HTERT RPE-1 (cell line): ENCODE results near the gene TPRN.

Experiments
- in situ Hi-C: fragments of 300-500 bp; cut with MboI; formaldehyde crosslinking; loops from 4 replicates; pipeline ENCODE4 v1.14.3; 2020; ENCODE audit warnings: low sequenced_read_pairs

Gene TPRN

GRCh38 chr9:137175345-137175961 lies 25.1 kb downstream of the TPRN start:
- in situ Hi-C loops = no loop called here

GRCh38 chr9:137174722-137175293 lies 25.7 kb downstream of the TPRN start:
- in situ Hi-C loops = no loop called here

GRCh38 chr9:137173796-137174664 lies 26.5 kb downstream of the TPRN start:
- in situ Hi-C loops = no loop called here

- in situ Hi-C loops = no loop called here
Measured at GRCh38 chr9:137172901-137173795, 27.4 kb downstream of the TPRN start.

- in situ Hi-C loops = no loop called here
Measured at GRCh38 chr9:137171149-137171900, 29.2 kb downstream of the TPRN start.

- in situ Hi-C loops = no loop called here
Measured at GRCh38 chr9:137170486-137171148, 29.9 kb downstream of the TPRN start.

GRCh38 chr9:137169896-137170358 lies 30.6 kb downstream of the TPRN start, which contains the start of gene LRRC26:
LRRC26 (minus strand) TSS chr9:137170051; CDS start chr9:137169943, 108 bp downstream.
- in situ Hi-C loops = no loop called here

- in situ Hi-C loops = no loop called here
Measured at GRCh38 chr9:137168904-137169856, 31.4 kb downstream of the TPRN start.

GRCh38 chr9:137168573-137168903 lies 32.0 kb downstream of the TPRN start:
- in situ Hi-C loops = no loop called here

GRCh38 chr9:137167747-137168572 lies 32.6 kb downstream of the TPRN start:
- in situ Hi-C loops = no loop called here

- in situ Hi-C loops = no loop called here
Measured at GRCh38 chr9:137167277-137167746, 33.2 kb downstream of the TPRN start.

- in situ Hi-C loops = no loop called here
Measured at GRCh38 chr9:137166380-137167229, 33.9 kb downstream of the TPRN start.

GRCh38 chr9:137165250-137165836 lies 35.2 kb downstream of the TPRN start:
- in situ Hi-C loops = no loop called here

GRCh38 chr9:137164370-137165249 lies 35.9 kb downstream of the TPRN start:
- in situ Hi-C loops = no loop called here

- in situ Hi-C loops = no loop called here
Measured at GRCh38 chr9:137163805-137164204, 36.7 kb downstream of the TPRN start.
